ENCODE results near the gene CAPN3. TPM values are rescaled to one million over a fixed set of nuclear protein-coding genes. Genes with fewer than 3 reads are reported as not detected.
"Not testable (repeated sequence)": the region's sequence is repeated elsewhere in the genome, so short reads cannot be mapped to it uniquely, and the experiment has no call there.

CAPN3 gene
- polyA plus RNA-seq, 1 donor from 2014 or later = 1.5 TPM

DNA sequence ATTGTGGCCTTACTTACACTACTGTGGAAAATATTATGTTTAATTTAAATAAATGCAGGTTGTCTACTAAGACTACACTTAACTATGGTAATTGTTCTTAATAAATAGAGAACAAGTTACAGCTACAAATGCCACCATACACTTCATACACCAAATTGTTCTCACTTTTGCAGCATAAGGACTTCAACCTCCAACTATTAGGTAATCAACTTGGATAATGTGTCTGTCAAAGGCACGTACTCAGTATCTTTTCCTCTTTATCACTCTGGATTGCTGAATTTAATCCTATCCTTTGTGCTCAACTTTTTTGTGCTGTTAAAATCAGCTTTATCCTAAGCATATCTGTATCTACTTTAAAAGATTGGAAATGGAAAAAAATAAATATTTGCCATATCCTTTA is 44.5 kb upstream of the CAPN3 start:
- Histone ChIP-seq H3F3A (ENCODE audit: insufficient read depth, low read length, poor library complexity, severe bottlenecking) (no peaks in the 10 kb centered on the region), H2AFZ (ENCODE audit: low read depth, low read length) (no peak overlapping the region), H4K20me1 (ENCODE audit: insufficient read depth) (no peaks in the 10 kb centered on the region), H3K27ac (ENCODE audit: low read length) (no peak overlapping the region), H3K9me3 (ENCODE audit: low read length) (no peaks in the 10 kb centered on the region), H3K36me3 (ENCODE audit: insufficient read depth, low read length) (no peaks in the 10 kb centered on the region), H3K9me2 (ENCODE audit: insufficient read depth, low read length) (no peaks in the 10 kb centered on the region), H3K4me3 (ENCODE audit: low read length) (no peak overlapping the region), H3K27me3 (ENCODE audit: insufficient read depth, low read depth, low read length) (no peaks in the 10 kb centered on the region), H3K9ac (ENCODE audit: low read length) (no peak overlapping the region), H3K79me2 (replicated peaks; ENCODE audit: insufficient read depth, low read length) (no peaks in the 10 kb centered on the region), H3K4me2 (ENCODE audit: low read length) (no peak overlapping the region)
- TF ChIP-seq, protein P1, sequence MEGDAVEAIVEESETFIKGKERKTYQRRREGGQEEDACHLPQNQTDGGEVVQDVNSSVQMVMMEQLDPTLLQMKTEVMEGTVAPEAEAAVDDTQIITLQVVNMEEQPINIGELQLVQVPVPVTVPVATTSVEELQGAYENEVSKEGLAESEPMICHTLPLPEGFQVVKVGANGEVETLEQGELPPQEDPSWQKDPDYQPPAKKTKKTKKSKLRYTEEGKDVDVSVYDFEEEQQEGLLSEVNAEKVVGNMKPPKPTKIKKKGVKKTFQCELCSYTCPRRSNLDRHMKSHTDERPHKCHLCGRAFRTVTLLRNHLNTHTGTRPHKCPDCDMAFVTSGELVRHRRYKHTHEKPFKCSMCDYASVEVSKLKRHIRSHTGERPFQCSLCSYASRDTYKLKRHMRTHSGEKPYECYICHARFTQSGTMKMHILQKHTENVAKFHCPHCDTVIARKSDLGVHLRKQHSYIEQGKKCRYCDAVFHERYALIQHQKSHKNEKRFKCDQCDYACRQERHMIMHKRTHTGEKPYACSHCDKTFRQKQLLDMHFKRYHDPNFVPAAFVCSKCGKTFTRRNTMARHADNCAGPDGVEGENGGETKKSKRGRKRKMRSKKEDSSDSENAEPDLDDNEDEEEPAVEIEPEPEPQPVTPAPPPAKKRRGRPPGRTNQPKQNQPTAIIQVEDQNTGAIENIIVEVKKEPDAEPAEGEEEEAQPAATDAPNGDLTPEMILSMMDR (IDR thresholded peaks at IDR 0.05; ENCODE audit: poor library complexity, severe bottlenecking) = no peak
- no peak for TF ChIP-seq POLR2AphosphoS5 (IDR thresholded peaks at IDR 0.05)
- no peak for TF ChIP-seq TAF1 (IDR thresholded peaks at IDR 0.05; ENCODE audit: low read depth)
- TF ChIP-seq RAD21 (conservative IDR thresholded peaks at IDR 0.05) = no peak

DNA sequence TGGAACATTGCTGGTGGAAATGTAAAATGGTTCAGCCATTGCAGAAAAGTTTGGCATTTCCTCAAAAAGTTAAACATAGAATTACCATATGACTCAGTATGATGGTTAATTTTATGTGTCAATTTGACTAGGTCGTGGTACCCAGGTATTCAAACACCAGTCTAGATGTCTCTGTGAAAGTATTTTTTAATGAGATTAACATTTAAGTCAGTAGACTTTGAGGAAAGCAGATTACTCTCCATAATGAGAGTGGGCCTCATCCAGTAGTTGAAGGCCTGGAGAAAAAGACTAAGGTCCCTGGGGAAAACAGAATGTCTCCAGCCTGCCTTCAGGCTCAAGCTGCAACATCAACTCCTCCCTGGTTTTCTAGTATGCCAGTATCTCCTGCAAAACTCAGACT is 43.8 kb upstream of the CAPN3 start:
- TF ChIP-seq EP300 (conservative IDR thresholded peaks at IDR 0.05; ENCODE audit: poor library complexity, severe bottlenecking) = no peak
- H3K9me2 ChIP-seq (ENCODE audit: insufficient read depth, low read length) = no peaks in the 10 kb centered on the region

DNA sequence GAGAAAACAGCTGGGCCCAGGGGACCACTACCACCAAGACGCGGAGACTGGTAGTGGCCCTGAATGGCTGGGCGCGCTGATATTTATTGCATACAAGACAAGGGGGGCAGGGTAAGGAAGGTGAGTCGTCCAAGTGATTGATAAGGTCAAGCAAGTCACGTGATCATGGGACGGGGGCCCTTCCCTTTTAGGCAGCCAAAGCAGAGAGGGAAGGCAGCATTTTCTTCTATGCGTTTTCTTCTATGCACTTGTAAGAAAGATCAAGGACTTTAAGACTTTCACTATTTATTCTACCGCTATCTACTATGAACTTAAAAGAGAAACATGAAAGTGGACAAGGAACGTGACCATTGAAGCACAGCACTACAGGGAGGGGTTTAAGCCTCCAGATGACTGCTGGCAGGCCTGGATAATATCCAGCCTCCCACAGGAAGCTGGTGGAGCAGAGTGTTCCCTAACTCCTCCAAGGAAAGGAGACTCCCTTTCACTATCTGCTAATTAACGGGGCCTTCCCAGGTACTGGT is 43.0 kb upstream of the CAPN3 start:
- H4K20me1 ChIP-seq (ENCODE audit: insufficient read depth); H3K9ac ChIP-seq (ENCODE audit: low read length); H3K27me3 ChIP-seq (ENCODE audit: insufficient read depth, low read depth, low read length); H3K4me2 ChIP-seq (ENCODE audit: low read length); H3K27ac ChIP-seq (ENCODE audit: low read length); H3K36me3 ChIP-seq (ENCODE audit: insufficient read depth, low read length); H3K9me3 ChIP-seq (ENCODE audit: low read length); H2AFZ ChIP-seq (ENCODE audit: low read depth, low read length); H3K79me2 ChIP-seq (replicated peaks; ENCODE audit: insufficient read depth, low read length); H3K9me2 ChIP-seq (ENCODE audit: insufficient read depth, low read length); H3K4me3 ChIP-seq (ENCODE audit: low read length); H3F3A ChIP-seq (ENCODE audit: insufficient read depth, low read length, poor library complexity, severe bottlenecking): not testable (repeated sequence)

More for the DNA sequence above, 43.8 kb upstream of the CAPN3 start:
- Histone ChIP-seq H3K27me3 (ENCODE audit: insufficient read depth, low read depth, low read length) (no peaks in the 10 kb centered on the region), H3K9ac (ENCODE audit: low read length) (no peak overlapping the region), H3K79me2 (replicated peaks; ENCODE audit: insufficient read depth, low read length) (no peaks in the 10 kb centered on the region), H3K36me3 (ENCODE audit: insufficient read depth, low read length) (no peaks in the 10 kb centered on the region), H3K4me2 (ENCODE audit: low read length) (no peak overlapping the region), H3K9me3 (ENCODE audit: low read length) (no peaks in the 10 kb centered on the region), H2AFZ (ENCODE audit: low read depth, low read length) (no peak overlapping the region), H4K20me1 (ENCODE audit: insufficient read depth) (no peaks in the 10 kb centered on the region), H3K4me3 (ENCODE audit: low read length) (no peak overlapping the region), H3K27ac (ENCODE audit: low read length) (no peak overlapping the region), H3F3A (ENCODE audit: insufficient read depth, low read length, poor library complexity, severe bottlenecking) (no peaks in the 10 kb centered on the region)

DNA sequence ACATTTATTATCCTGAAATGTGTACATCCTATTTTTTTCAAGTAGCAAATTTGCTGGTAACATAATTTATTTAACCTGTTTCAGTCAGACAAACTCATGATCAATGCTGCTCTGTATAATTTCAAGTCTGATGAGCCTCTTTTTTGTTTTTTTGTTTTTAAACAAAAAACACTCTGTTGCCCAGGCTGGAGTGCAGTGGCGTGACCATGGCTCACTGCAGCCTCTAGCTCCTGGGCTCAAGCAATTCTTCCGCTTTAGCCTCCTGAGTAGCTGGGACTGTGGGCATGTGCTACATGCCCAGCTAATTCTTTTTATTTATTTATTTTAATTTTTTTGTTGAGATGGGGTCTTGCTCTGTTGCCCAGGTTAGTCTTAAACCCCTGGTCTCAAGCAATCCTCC is 40.1 kb upstream of the CAPN3 start:
- Histone ChIP-seq H3K9me3 (ENCODE audit: low read length) (no peaks in the 10 kb centered on the region), H3F3A (ENCODE audit: insufficient read depth, low read length, poor library complexity, severe bottlenecking) (no peaks in the 10 kb centered on the region), H3K9me2 (ENCODE audit: insufficient read depth, low read length) (no peaks in the 10 kb centered on the region), H3K27me3 (ENCODE audit: insufficient read depth, low read depth, low read length) (no peaks in the 10 kb centered on the region), H3K79me2 (replicated peaks; ENCODE audit: insufficient read depth, low read length) (no peaks in the 10 kb centered on the region), H3K4me2 (ENCODE audit: low read length) (no peak overlapping the region), H4K20me1 (ENCODE audit: insufficient read depth) (no peaks in the 10 kb centered on the region), H3K27ac (ENCODE audit: low read length) (no peak overlapping the region), H3K9ac (ENCODE audit: low read length) (no peak overlapping the region), H3K36me3 (ENCODE audit: insufficient read depth, low read length) (no peaks in the 10 kb centered on the region), H2AFZ (ENCODE audit: low read depth, low read length) (no peak overlapping the region), H3K4me3 (ENCODE audit: low read length) (no peak overlapping the region)
- TF ChIP-seq MXI1 (conservative IDR thresholded peaks at IDR 0.05; ENCODE audit: poor library complexity, severe bottlenecking) = no peak
- no peak for TF ChIP-seq SMC3 (conservative IDR thresholded peaks at IDR 0.05; ENCODE audit: poor library complexity)
- TF ChIP-seq, protein P1 (IDR thresholded peaks at IDR 0.05; ENCODE audit: poor library complexity, severe bottlenecking) = no peak
- no peak for TF ChIP-seq EZH2 (IDR thresholded peaks at IDR 0.05; ENCODE audit: borderline replicate concordance, insufficient read depth, low read length, poor library complexity, severe bottlenecking)
